Measurements from ENCODE around the gene RASL11B. TPM values are rescaled to one million over a fixed set of nuclear protein-coding genes. Genes with fewer than 3 reads are reported as not detected.
A peak's percentile ranks its signal among the peaks of the same experiment; 100 is the strongest.

Gene RASL11B
- total RNA-seq, 1 experiment from 2014 or later: 30.0 TPM

GRCh38 chr4:52866734-52867133 lies 4.6 kb downstream of the RASL11B start:
- Histone ChIP-seq H2BK5ac (ENCODE audit: insufficient read length, low read length) (no peak overlapping the region), H4K91ac (ENCODE audit: insufficient read length, low read depth, low read length) (no peak overlapping the region), H2AFZ (ENCODE audit: low read length) (no peak overlapping the region), H3T11ph (ENCODE audit: low read length) (no peak overlapping the region), H3K27me3 (ENCODE audit: insufficient read depth, low read length) (no peaks in the 10 kb centered on the region), H3K18ac (ENCODE audit: insufficient read length, low read depth, low read length) (no peak overlapping the region), H4K20me1 (ENCODE audit: control insufficient read depth, insufficient read depth, insufficient read length) (no peaks in the 10 kb centered on the region), H3K4me1 (ENCODE audit: insufficient read depth, low read length) (no peaks in the 10 kb centered on the region; the same call in 1 of the 2 replicates), H3K23ac (ENCODE audit: insufficient read length, low read depth, low read length) (no peak overlapping the region), H3K23me2 (ENCODE audit: insufficient read length, low read depth, low read length, poor library complexity, severe bottlenecking) (peaks cover 13% of the 10 kb centered on the region), H2BK12ac (ENCODE audit: insufficient read length, low read depth, low read length) (no peak overlapping the region), H3K56ac (ENCODE audit: insufficient read length, low read depth, low read length) (no peak overlapping the region), H3K4me2 (ENCODE audit: insufficient read depth, insufficient read length, low read length) (peak overlapping the region; percentile 17), H3K14ac (ENCODE audit: insufficient read depth, low read length) (no peak overlapping the region), H4K8ac (replicated peaks; ENCODE audit: insufficient read length, low read depth, low read length) (no peak overlapping the region), H2BK15ac (ENCODE audit: low read depth, low read length) (no peak overlapping the region), H2BK20ac (ENCODE audit: low read depth, low read length, poor library complexity, severe bottlenecking) (no peak overlapping the region), H3K79me2 (ENCODE audit: insufficient read depth, low read length) (peaks cover 8% of the 10 kb centered on the region; the same call in 1 of the 2 replicates), H3K9me3 (ENCODE audit: control insufficient read depth, low read depth, low read length) (no peaks in the 10 kb centered on the region), H3K79me1 (ENCODE audit: insufficient read depth, low read depth, low read length, poor library complexity, severe bottlenecking) (no peaks in the 10 kb centered on the region), H3K9ac (ENCODE audit: extremely low read depth, insufficient read length, low read length) (no peak overlapping the region), H3K27ac (ENCODE audit: insufficient read length, low read depth, low read length) (peak overlapping the region; percentile 22), H2AK5ac (ENCODE audit: insufficient read length, low read length) (no peak overlapping the region), H4K5ac (ENCODE audit: insufficient read length, low read depth, low read length) (no peak overlapping the region), H2BK120ac (ENCODE audit: low read depth, low read length, poor library complexity, severe bottlenecking) (no peak overlapping the region), H3K4ac (ENCODE audit: low read depth, low read length) (no peak overlapping the region)
- no CpG with 5 or more reads among the region's 4 CpGs for WGBS (ENCODE audit: extremely low coverage, insufficient read length, low lambda C conversion rate)
- Mint-ChIP-seq H3K4me3 (no peak overlapping the region), H3K36me3 (ENCODE audit: insufficient read depth in 1 of 3, low read depth in 3 of 3) (peaks cover 39 to 49% (median 48%) of the 10 kb centered on the region in 3 experiments), H3K9me3 (no peaks in the 10 kb centered on the region; a peak in 2 of 5 replicates), H3K27me3 (ENCODE audit: low read depth) (no peaks in the 10 kb centered on the region; the same call in 1 of the 2 replicates), H3K27ac (0 out of 7 replicates have a peak overlapping the region, but pooled peaks of 1 of the 3 experiments have one; percentile 37), H3K4me1 (peaks cover 61 to 66% of the 10 kb centered on the region in 2 experiments)
- TF ChIP-seq CTCF (conservative IDR thresholded peaks at IDR 0.05): no peak
- no peak for DNase-seq

All from H9 (cell line).